Sigmoid colon (tissue), 7 donors: Measurements from ENCODE around the gene RHOBTB1. TPM values are rescaled to one million over a fixed set of nuclear protein-coding genes. Genes with fewer than 3 reads are reported as not detected.

ENCODE experiments used
- DNase-seq: peaks from one replicate; pipeline ENCODE4 v3.0.0-alpha.2; 2019
- H3K27ac ChIP-seq, 4 donors: fragments of 200-600 bp; sonication (generic); one replicate each; pipeline ENCODE4 v1.5.1; 2016 to 2019; ENCODE audit warnings: mild to moderate bottlenecking in 1 of 4
- H3K27me3 ChIP-seq, 3 donors: fragments of 200-600 bp; sonication (generic); one replicate each; pipeline ENCODE4 v1.5.1; 2019; ENCODE audit warnings: mild to moderate bottlenecking in 1 of 3
- H3K36me3 ChIP-seq, 4 donors: fragments of 200-600 bp; sonication (generic); one replicate each; pipeline ENCODE4 v1.5.1; 2016 to 2019
- H3K4me1 ChIP-seq, 4 donors: fragments of 200-600 bp; sonication (generic); one replicate each; pipeline ENCODE4 v1.5.1; 2017 to 2019
- H3K4me3 ChIP-seq, 4 donors: fragments of 200-600 bp; sonication (generic); one replicate each; pipeline ENCODE4 v1.5.1; 2017 to 2019; ENCODE audit warnings: mild to moderate bottlenecking in 2 of 4, moderate library complexity in 1 of 4
- H3K9me3 ChIP-seq, 4 donors: fragments of 200-600 bp in 3 of 4; sonication (generic) in 3 of 4; one replicate each; pipeline versions ENCODE4 v1.5.1 to v1.6.1; 2013 to 2019
- EP300 ChIP-seq, 4 donors: sonication (generic); formaldehyde crosslinking; IDR thresholded peaks; one replicate each; pipeline ENCODE4 v1.6.1; 2017; ENCODE audit warnings: antibody characterized with exemption in 4 of 4
- POLR2A ChIP-seq, 2 donors: fragments of 450-650 bp; IDR thresholded peaks; one replicate each; pipeline ENCODE4 v1.6.1; 2016; ENCODE audit warnings: antibody characterized with exemption in 2 of 2, mild to moderate bottlenecking in 2 of 2, moderate library complexity in 2 of 2
- POLR2AphosphoS5 ChIP-seq, 4 donors: sonication (generic); formaldehyde crosslinking; IDR thresholded peaks; one replicate each; pipeline ENCODE4 v1.6.1; 2017; ENCODE audit warnings: antibody characterized with exemption in 4 of 4
- WGBS, 2 donors: extraction: QIAGEN DNeasy Blood & Tissue Kit; methylation state at CpG; one replicate each; pipeline ENCODE4 v1.1.7; 2013; 5-methylcytosine and 5-hydroxymethylcytosine counted together
- intact Hi-C: fragments of 100-400 bp; cut with DNase I; formaldehyde crosslinking; loops from one replicate; pipeline ENCODE4 v1.15.1; 2023
- polyA plus RNA-seq, 3 donors: library from polyadenylated mRNA; stranded (reverse); fragments of 200-250 nt; gene quantifications; one replicate each; pipeline ENCODE4 v1.2.3, GENCODE V29; 2013
- total RNA-seq, 4 donors: library from RNA; depleted of rRNA; stranded (reverse); fragments of >200 nt; gene quantifications; one replicate each; pipeline ENCODE4 v1.1.0, GENCODE V29; 2016
- TF ChIP-seq, protein P1 (sequence below), 4 experiments: fragments of 450-650 bp in 3 of 4; fragments of 200-600 bp in 1 of 4; IDR thresholded peaks; one replicate each; pipeline ENCODE4 v1.5.1; 2016 to 2019; ENCODE audit warnings: antibody characterized with exemption in 4 of 4, mild to moderate bottlenecking in 3 of 4, moderate library complexity in 2 of 4
- donor health status: healthy with polysubstance abuse.
- donor health status: Bipolar disorder and iron deficiency.
- donor health status: healthy.

The RHOBTB1 gene
- total and polyA plus RNA-seq, 7 donors, result 3.3 to 25.5 (median 8.6) TPM

DNA sequence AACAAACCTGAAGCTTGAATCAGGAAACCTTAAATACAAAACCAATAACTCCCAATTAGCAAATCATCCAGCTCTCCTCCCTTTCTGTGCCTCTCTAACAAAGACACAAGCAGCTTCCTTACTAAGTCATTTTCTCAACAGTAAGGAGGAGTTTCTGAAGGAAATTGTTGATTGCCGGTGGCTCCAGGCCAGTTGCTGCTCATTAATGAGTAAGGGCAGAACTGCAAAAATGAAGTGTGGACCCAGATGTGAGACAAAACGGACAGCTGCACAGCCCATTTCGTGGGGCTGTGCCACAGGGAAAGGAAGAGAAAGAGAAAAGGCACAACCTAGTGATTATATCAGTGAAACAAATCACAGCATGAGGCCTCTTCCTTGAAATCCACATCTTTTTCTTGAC lies 42.8 kb upstream of the RHOBTB1 start:
- intact Hi-C loops, result no loop called here
- Histone ChIP-seq H3K27ac (no peak overlapping the region), H3K4me3 (no peak overlapping the region), H3K36me3 (no peaks in the 10 kb centered on the region), H3K4me1 (no peaks in the 10 kb centered on the region), H3K27me3 (no peaks in the 10 kb centered on the region), H3K9me3 (no peaks in the 10 kb centered on the region)
- TF ChIP-seq EP300 (IDR thresholded peaks at IDR 0.05) (no peak), POLR2A (IDR thresholded peaks at IDR 0.05) (no peak), POLR2AphosphoS5 (IDR thresholded peaks at IDR 0.05) (no peak)
- TF ChIP-seq, protein P1, sequence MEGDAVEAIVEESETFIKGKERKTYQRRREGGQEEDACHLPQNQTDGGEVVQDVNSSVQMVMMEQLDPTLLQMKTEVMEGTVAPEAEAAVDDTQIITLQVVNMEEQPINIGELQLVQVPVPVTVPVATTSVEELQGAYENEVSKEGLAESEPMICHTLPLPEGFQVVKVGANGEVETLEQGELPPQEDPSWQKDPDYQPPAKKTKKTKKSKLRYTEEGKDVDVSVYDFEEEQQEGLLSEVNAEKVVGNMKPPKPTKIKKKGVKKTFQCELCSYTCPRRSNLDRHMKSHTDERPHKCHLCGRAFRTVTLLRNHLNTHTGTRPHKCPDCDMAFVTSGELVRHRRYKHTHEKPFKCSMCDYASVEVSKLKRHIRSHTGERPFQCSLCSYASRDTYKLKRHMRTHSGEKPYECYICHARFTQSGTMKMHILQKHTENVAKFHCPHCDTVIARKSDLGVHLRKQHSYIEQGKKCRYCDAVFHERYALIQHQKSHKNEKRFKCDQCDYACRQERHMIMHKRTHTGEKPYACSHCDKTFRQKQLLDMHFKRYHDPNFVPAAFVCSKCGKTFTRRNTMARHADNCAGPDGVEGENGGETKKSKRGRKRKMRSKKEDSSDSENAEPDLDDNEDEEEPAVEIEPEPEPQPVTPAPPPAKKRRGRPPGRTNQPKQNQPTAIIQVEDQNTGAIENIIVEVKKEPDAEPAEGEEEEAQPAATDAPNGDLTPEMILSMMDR (IDR thresholded peaks at IDR 0.05), result no peak
- WGBS, 2 donors, result 40 to 54% methylated on average over 3 of the region's 3 CpGs
- no peak for DNase-seq

DNA sequence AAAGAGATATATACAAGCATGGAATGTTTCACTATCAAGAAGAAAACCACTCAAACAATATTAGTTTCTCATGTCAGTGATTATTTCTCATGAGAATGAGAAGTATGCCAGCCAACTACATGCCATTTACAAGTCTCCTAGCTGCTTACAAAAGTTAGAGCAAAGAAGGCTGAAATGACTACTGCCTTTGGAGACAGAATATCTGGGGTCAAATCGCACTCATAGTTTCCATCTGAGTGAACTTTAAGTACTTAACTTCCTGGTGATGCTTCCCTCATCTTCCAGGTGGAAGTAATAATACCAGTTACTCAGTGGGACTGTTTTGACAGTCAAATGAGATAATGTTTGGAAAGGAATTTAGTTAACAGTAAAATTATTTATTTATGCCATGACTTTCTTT lies 42.0 kb upstream of the RHOBTB1 start:
- no peaks in the 10 kb centered on the region for H3K9me3 ChIP-seq
- no peaks in the 10 kb centered on the region for H3K36me3 ChIP-seq
- H3K4me1 ChIP-seq, result no peaks in the 10 kb centered on the region
- intact Hi-C loops, result no loop called here
- TF ChIP-seq EP300 (IDR thresholded peaks at IDR 0.05), result no peak
- TF ChIP-seq POLR2A (IDR thresholded peaks at IDR 0.05), result no peak
- no peak for TF ChIP-seq POLR2AphosphoS5 (IDR thresholded peaks at IDR 0.05)
- TF ChIP-seq, protein P1 (IDR thresholded peaks at IDR 0.05), result no peak
- WGBS, 2 donors, result 94 to 96% methylated on average over 1 of the region's 1 CpG
- no peak overlapping the region for H3K4me3 ChIP-seq
- no peaks in the 10 kb centered on the region for H3K27me3 ChIP-seq
- no peak overlapping the region for H3K27ac ChIP-seq
- DNase-seq, result no peak

DNA sequence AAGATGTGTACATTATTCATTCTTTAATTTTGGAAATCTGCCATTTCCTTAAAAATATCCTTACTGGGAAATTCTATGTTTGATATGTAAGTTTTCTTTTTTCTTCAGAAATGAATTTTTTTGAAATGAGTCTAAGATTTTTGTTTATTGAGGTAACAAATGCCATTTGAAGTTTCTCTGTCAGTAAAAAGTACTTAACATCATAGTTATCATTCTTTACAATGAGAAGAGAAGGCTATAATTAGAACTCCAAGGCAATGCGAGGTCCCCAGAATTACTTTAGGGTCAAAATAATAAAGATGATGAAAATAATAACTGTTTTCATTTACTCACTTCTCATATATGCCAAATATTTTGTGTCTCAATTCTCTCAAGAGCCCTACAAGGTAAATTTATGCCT lies 37.0 kb upstream of the RHOBTB1 start:
- no peak for TF ChIP-seq POLR2A (IDR thresholded peaks at IDR 0.05)
- TF ChIP-seq, protein P1 (IDR thresholded peaks at IDR 0.05), result no peak
- no peak for TF ChIP-seq POLR2AphosphoS5 (IDR thresholded peaks at IDR 0.05)
- no peak for TF ChIP-seq EP300 (IDR thresholded peaks at IDR 0.05)
- Histone ChIP-seq H3K9me3 (no peaks in the 10 kb centered on the region), H3K36me3 (no peaks in the 10 kb centered on the region), H3K4me3 (no peak overlapping the region), H3K27ac (no peak overlapping the region), H3K4me1 (no peaks in the 10 kb centered on the region), H3K27me3 (no peaks in the 10 kb centered on the region)
- 85 to 97% methylated on average over 1 of the region's 1 CpG for WGBS, 2 donors
- intact Hi-C loops, result no loop called here
- no peak for DNase-seq

DNA sequence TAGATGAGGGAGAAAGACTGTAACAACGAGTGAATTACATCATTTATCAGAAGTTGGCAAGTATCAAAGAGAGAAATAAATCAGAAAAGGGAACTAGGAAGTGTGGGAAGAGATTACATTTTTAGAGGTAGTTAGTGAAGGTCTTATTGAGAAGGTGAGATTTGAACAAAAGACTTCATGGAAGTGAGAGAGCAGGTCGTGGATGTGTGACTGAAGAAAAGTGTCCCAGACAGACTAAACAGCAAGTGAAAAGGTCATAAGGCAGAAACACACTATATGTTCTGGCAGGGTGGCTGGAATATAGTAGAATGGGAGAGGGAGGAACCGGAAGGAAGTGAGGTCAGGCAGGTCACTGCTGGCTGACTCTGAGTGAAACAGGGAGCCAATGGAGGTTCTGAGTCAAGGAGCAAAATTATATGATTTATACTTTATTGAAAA lies 35.7 kb upstream of the RHOBTB1 start:
- TF ChIP-seq POLR2AphosphoS5 (IDR thresholded peaks at IDR 0.05), result no peak
- TF ChIP-seq EP300 (IDR thresholded peaks at IDR 0.05), result no peak
- no peak for TF ChIP-seq POLR2A (IDR thresholded peaks at IDR 0.05)
- TF ChIP-seq, protein P1 (IDR thresholded peaks at IDR 0.05), result no peak
- Histone ChIP-seq H3K36me3 (no peaks in the 10 kb centered on the region), H3K27ac (no peak overlapping the region), H3K4me1 (no peaks in the 10 kb centered on the region), H3K4me3 (no peak overlapping the region), H3K27me3 (no peaks in the 10 kb centered on the region), H3K9me3 (no peaks in the 10 kb centered on the region)
- WGBS, 2 donors, result 71 to 75% methylated on average over 3 of the region's 3 CpGs
- DNase-seq, result no peak
- intact Hi-C loops, result no loop called here
